ENCODE data around the gene PPP3CB.

PPP3CB gene

GRCh38 chr10:73480158-73480557, 15.7 kb downstream of the PPP3CB start:
- no peak for DNase-seq (ENCODE audit: low read depth)

- DNase-seq (ENCODE audit: low read depth) = no peak
Measured at GRCh38 chr10:73478636-73479035, 17.2 kb downstream of the PPP3CB start.

- DNase-seq (ENCODE audit: low read depth) = no peak
Measured at GRCh38 chr10:73471226-73471625, 24.6 kb downstream of the PPP3CB start.

GRCh38 chr10:73469579-73469978, 26.2 kb downstream of the PPP3CB start:
- DNase-seq (ENCODE audit: low read depth) = no peak

- DNase-seq (ENCODE audit: low read depth) = no peak
Measured at GRCh38 chr10:73467206-73467605, 28.6 kb downstream of the PPP3CB start.

- no peak for DNase-seq (ENCODE audit: low read depth)
Measured at GRCh38 chr10:73465978-73466726, 29.7 kb downstream of the PPP3CB start.

GRCh38 chr10:73460897-73461296, 34.9 kb downstream of the PPP3CB start:
- no peak for DNase-seq (ENCODE audit: low read depth)

- no peak for DNase-seq (ENCODE audit: low read depth)
Measured at GRCh38 chr10:73459683-73460314, 36.0 kb downstream of the PPP3CB start.

GRCh38 chr10:73456187-73456890, 39.5 kb downstream of the PPP3CB start:
- DNase-seq (ENCODE audit: low read depth) = no peak

GRCh38 chr10:73449113-73449512, 46.7 kb downstream of the PPP3CB start:
- no peak for DNase-seq (ENCODE audit: low read depth)

GRCh38 chr10:73448384-73448783, 47.4 kb downstream of the PPP3CB start:
- DNase-seq (ENCODE audit: low read depth) = no peak

- DNase-seq (ENCODE audit: low read depth) = no peak
Measured at GRCh38 chr10:73446926-73447325, 48.9 kb downstream of the PPP3CB start.

GRCh38 chr10:73444457-73444856, 51.4 kb downstream of the PPP3CB start:
- DNase-seq (ENCODE audit: low read depth) = no peak

- peak; percentile 52 for DNase-seq (ENCODE audit: low read depth)
Measured at GRCh38 chr10:73439605-73440312, 56.1 kb downstream of the PPP3CB start.

- no peak for DNase-seq (ENCODE audit: low read depth)
Measured at GRCh38 chr10:73439055-73439454, 56.8 kb downstream of the PPP3CB start.

GRCh38 chr10:73433538-73433867, 62.3 kb downstream of the PPP3CB start, which contains the start of gene MSS51:
TSS of gene MSS51 (minus strand) at chr10:73433561. CDS start at chr10:73428284, 5,277 bp downstream.
- DNase-seq (ENCODE audit: low read depth) = no peak

- no peak for DNase-seq (ENCODE audit: low read depth)
Measured at GRCh38 chr10:73432646-73433537, 62.9 kb downstream of the PPP3CB start.

- DNase-seq (ENCODE audit: low read depth) = no peak
Measured at GRCh38 chr10:73426318-73426717, 69.5 kb downstream of the PPP3CB start.

GRCh38 chr10:73424478-73424877, 71.3 kb downstream of the PPP3CB start:
- no peak for DNase-seq (ENCODE audit: low read depth)

- DNase-seq (ENCODE audit: low read depth) = no peak
Measured at GRCh38 chr10:73423309-73423708, 72.5 kb downstream of the PPP3CB start.

- no peak for DNase-seq (ENCODE audit: low read depth)
Measured at GRCh38 chr10:73416571-73416970, 79.3 kb downstream of the PPP3CB start.
